ENCODE data around the gene XYLT1.

- TF ChIP-seq POLR2AphosphoS5 (IDR thresholded peaks at IDR 0.05; ENCODE audit: borderline replicate concordance, low read depth, low read length): no peak
- TF ChIP-seq EZH2 (IDR thresholded peaks at IDR 0.05): no peak
Observed at GRCh38 chr16:17204206-17204605, 266.6 kb downstream of the XYLT1 start.

All from SK-N-MC (cell line).